Measurements from ENCODE around the gene CHGA. TPM values are rescaled to one million over a fixed set of nuclear protein-coding genes. Genes with fewer than 3 reads are reported as not detected.

Gene CHGA
- total RNA-seq, 1 experiment from 2014 or later: not detected

- DNase-seq (ENCODE audit: low read depth, low spot score) (no peak), ATAC-seq (no peak)
- Histone ChIP-seq H3K27ac (ENCODE audit: low read depth, low read length) (no peak overlapping the region), H3K9ac (ENCODE audit: low read length) (no peak overlapping the region), H4K20me1 (ENCODE audit: insufficient read depth) (no peaks in the 10 kb centered on the region), H3K36me3 (ENCODE audit: control insufficient read depth in 1 of 2, insufficient read depth in 2 of 2, low read length in 2 of 2) (no peaks in the 10 kb centered on the region), H3K9me2 (ENCODE audit: insufficient read depth) (no peaks in the 10 kb centered on the region), H3K4me2 (ENCODE audit: low read length) (no peak overlapping the region), H3K79me2 (ENCODE audit: insufficient read depth, low read length) (no peaks in the 10 kb centered on the region), H3K27me3 (ENCODE audit: insufficient read depth, low read length) (peaks cover 29% of the 10 kb centered on the region; the same call in 1 of the 2 replicates), H2AFZ (ENCODE audit: low read depth, low read length, poor library complexity, severe bottlenecking) (no peak overlapping the region), H3K9me3 (ENCODE audit: control insufficient read depth in 1 of 2, insufficient read depth in 1 of 2, low read depth in 1 of 2, low read length in 2 of 2) (no peaks in the 10 kb centered on the region), H3K4me1 (ENCODE audit: control insufficient read depth in 1 of 2, insufficient read depth in 2 of 2, low read length in 2 of 2) (no peaks in the 10 kb centered on the region), H3K4me3 (replicated peaks in 1 of 2; ENCODE audit: low read depth in 1 of 2, low read length in 2 of 2) (no peak overlapping the region)
- intact Hi-C loops (cut with micrococcal nuclease): no loop called here
- POLR2A ChIA-PET: no interaction called here
- CTCF ChIA-PET: no interaction called here
- no peak for TF ChIP-seq SP1 (IDR thresholded peaks at IDR 0.05; ENCODE audit: low read depth)
- no peak for TF ChIP-seq ZBTB33 (IDR thresholded peaks at IDR 0.05; ENCODE audit: extremely low read depth, insufficient replicate concordance, low read length)
- TF ChIP-seq, protein P1, sequence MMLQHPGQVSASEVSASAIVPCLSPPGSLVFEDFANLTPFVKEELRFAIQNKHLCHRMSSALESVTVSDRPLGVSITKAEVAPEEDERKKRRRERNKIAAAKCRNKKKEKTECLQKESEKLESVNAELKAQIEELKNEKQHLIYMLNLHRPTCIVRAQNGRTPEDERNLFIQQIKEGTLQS (IDR thresholded peaks at IDR 0.05): no peak
- TF ChIP-seq ELF1 (IDR thresholded peaks at IDR 0.05; ENCODE audit: borderline replicate concordance, low read depth): no peak
- TF ChIP-seq YY1 (IDR thresholded peaks at IDR 0.05; ENCODE audit: extremely low read depth, insufficient replicate concordance, low read depth, low read length): no peak
- TF ChIP-seq, protein P2, sequence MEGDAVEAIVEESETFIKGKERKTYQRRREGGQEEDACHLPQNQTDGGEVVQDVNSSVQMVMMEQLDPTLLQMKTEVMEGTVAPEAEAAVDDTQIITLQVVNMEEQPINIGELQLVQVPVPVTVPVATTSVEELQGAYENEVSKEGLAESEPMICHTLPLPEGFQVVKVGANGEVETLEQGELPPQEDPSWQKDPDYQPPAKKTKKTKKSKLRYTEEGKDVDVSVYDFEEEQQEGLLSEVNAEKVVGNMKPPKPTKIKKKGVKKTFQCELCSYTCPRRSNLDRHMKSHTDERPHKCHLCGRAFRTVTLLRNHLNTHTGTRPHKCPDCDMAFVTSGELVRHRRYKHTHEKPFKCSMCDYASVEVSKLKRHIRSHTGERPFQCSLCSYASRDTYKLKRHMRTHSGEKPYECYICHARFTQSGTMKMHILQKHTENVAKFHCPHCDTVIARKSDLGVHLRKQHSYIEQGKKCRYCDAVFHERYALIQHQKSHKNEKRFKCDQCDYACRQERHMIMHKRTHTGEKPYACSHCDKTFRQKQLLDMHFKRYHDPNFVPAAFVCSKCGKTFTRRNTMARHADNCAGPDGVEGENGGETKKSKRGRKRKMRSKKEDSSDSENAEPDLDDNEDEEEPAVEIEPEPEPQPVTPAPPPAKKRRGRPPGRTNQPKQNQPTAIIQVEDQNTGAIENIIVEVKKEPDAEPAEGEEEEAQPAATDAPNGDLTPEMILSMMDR (IDR thresholded peaks at IDR 0.05 in 2 of 3, conservative IDR thresholded peaks at IDR 0.05 in 1 of 3; ENCODE audit: borderline replicate concordance in 1 of 3, insufficient read depth in 1 of 3, low read depth in 2 of 3, low read length in 2 of 3): no peak
- TF ChIP-seq ZNF274 (IDR thresholded peaks at IDR 0.05; ENCODE audit: low read depth, low read length): no peak
- no peak for TF ChIP-seq ZFX (IDR thresholded peaks at IDR 0.05)
- TF ChIP-seq EZH2 (IDR thresholded peaks at IDR 0.05): no peak
- no peak for TF ChIP-seq CBX3 (IDR thresholded peaks at IDR 0.05; ENCODE audit: low read depth)
- no peak for TF ChIP-seq EGR1 (IDR thresholded peaks at IDR 0.05; ENCODE audit: low read depth)
- BruUV-seq (replicated peaks): no TSS peak
- RAD21 ChIA-PET (ENCODE audit: low non-redundant PET in 1 of 2, low total read pairs in 2 of 2, uncharacterized antibody in 2 of 2, unreplicated experiment in 2 of 2): no interaction called here
Measured at GRCh38 chr14:92922155-92922735, 705 bp upstream of the CHGA start.

Measured in HCT116 (cell line).